ENCODE results near the gene AGGF1. TPM values are rescaled to one million over a fixed set of nuclear protein-coding genes. Genes with fewer than 3 reads are reported as not detected.
A peak's percentile ranks its signal among the peaks of the same experiment; 100 is the strongest.
"Not testable (repeated sequence)": the region's sequence is repeated elsewhere in the genome, so short reads cannot be mapped to it uniquely, and the experiment has no call there.

The AGGF1 gene
- total RNA-seq, 1 donor from 2014 or later, result 10.4 TPM

DNA sequence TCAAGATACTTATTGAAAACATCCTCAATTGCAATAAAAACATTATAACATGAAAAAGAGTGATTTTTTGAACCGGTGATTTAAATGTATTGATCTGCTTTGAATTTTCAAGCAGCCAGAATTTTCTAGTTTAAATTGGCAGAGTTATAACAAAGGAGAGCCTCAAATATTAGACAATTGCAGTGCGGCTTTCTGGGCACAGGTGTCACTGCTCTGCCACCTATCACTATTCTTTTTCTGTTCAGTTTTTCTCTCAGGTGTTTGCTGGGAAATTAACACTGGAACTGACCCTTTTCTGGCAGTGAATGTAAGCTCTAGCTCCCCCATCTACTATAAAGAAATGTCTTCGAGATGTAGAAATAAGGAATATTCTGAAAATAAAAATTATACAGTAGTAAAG is 33.8 kb downstream of the AGGF1 start:
- no peaks in the 10 kb centered on the region for H3K27me3 ChIP-seq (ENCODE audit: control insufficient read depth in 3 of 3, insufficient read depth in 3 of 3, low read length in 3 of 3)
- no peak overlapping the region for H3K4me3 ChIP-seq (ENCODE audit: low read length in 3 of 3)
- H3K27ac ChIP-seq (ENCODE audit: low read depth, low read length), result no peak overlapping the region
- peaks cover 6 to 42% (median 35%) of the 10 kb centered on the region in 3 donors for H3K36me3 ChIP-seq (ENCODE audit: control insufficient read depth in 3 of 3, insufficient read depth in 3 of 3, low read length in 3 of 3)
- peaks cover 0 to 8% (median 0%) of the 10 kb centered on the region in 3 donors for H3K4me1 ChIP-seq (ENCODE audit: control insufficient read depth in 3 of 3, insufficient read depth in 3 of 3, low read length in 3 of 3)
- H3K9me3 ChIP-seq (ENCODE audit: control insufficient read depth in 3 of 3, low read length in 3 of 3), result no peaks in the 10 kb centered on the region
- no peak overlapping the region for H3K9ac ChIP-seq (ENCODE audit: low read depth in 1 of 3, low read length in 3 of 3)

DNA sequence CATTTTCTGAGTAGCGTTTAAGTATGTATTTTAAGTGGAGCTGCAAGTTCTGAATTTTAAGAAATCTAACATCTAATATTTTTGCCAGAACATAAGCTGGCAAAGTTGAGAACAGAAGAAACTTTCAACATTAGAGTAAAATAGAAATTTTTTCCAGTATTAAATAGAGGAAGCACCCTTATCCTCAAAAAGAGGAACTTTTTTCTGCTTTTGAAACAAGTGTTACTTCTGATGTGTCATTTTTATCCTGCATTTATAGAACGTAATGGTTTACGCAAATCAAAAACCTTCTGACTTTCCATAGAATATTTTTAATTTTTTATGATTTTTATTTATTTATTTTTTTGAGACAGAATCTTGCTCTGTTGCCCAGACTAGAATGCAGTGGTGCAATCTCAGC is 35.1 kb downstream of the AGGF1 start:
- no peak overlapping the region for H3K27ac ChIP-seq (ENCODE audit: low read depth, low read length)
- no peaks in the 10 kb centered on the region for H3K9me3 ChIP-seq (ENCODE audit: control insufficient read depth in 3 of 3, low read length in 3 of 3)
- H3K27me3 ChIP-seq (ENCODE audit: control insufficient read depth in 3 of 3, insufficient read depth in 3 of 3, low read length in 3 of 3), result no peaks in the 10 kb centered on the region
- no peak overlapping the region for H3K4me3 ChIP-seq (ENCODE audit: low read length in 3 of 3)
- no peak overlapping the region for H3K9ac ChIP-seq (ENCODE audit: low read depth in 1 of 3, low read length in 3 of 3)
- peaks cover 0 to 8% (median 0%) of the 10 kb centered on the region in 3 donors for H3K4me1 ChIP-seq (ENCODE audit: control insufficient read depth in 3 of 3, insufficient read depth in 3 of 3, low read length in 3 of 3)
- H3K36me3 ChIP-seq (ENCODE audit: control insufficient read depth in 3 of 3, insufficient read depth in 3 of 3, low read length in 3 of 3), result peaks cover 6 to 33% (median 25%) of the 10 kb centered on the region in 3 donors

DNA sequence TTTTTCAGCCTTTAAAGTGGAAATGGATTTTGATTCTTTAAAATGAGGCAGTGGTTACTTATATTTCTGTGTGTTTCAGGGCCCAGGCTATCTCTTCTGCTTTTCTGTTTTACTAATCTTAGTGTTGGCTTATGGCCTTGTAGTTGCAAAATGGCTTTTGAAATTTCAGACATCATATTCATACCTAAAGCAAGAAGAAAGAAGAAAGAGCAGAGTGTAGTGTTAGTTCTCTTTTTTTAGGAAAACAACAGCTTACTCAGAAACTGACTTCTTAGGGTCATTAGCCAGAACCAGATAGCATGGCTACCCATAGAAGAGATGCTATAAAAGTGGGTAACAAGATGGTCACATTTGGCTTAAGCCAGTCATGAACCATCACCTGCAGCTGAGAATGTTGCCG is 36.0 kb downstream of the AGGF1 start:
- H3K27ac ChIP-seq (ENCODE audit: low read depth, low read length), result no peak overlapping the region
- H3K36me3 ChIP-seq (ENCODE audit: control insufficient read depth in 3 of 3, insufficient read depth in 3 of 3, low read length in 3 of 3), result peaks cover 6 to 25% (median 20%) of the 10 kb centered on the region in 3 donors

DNA sequence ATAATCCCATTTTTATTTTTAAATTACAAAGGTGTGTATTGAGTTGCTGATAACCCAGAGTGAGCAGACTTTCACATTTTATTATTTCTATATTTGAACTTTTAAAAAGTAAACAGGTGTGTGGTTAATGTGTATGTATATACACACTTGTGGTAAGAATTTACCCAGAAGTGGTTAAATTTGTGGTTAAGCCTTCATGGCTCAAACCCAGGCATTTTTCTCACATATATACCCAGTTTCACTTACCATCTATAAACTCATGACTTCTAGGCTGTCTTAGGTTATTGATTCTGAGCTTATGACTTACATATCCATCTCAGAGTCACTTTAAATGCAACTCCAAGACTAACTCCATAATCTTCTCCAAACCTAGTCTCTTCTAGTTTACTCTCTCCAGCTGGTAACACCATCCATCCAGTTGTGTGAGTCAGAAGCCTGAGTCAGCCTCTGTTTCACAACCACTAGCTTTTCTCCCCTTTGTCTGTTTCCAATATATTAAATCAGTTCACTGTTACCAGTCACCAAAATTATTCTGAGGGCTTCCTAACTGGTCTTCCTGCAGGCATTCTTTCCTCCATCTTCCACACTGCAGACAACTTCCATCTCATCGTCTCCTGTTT is 36.7 kb downstream of the AGGF1 start:
- peaks cover 3 to 21% (median 12%) of the 10 kb centered on the region in 3 donors for H3K36me3 ChIP-seq (ENCODE audit: control insufficient read depth in 3 of 3, insufficient read depth in 3 of 3, low read length in 3 of 3)
- no peaks in the 10 kb centered on the region for H3K9me3 ChIP-seq (ENCODE audit: control insufficient read depth in 3 of 3, low read length in 3 of 3)
- no peak overlapping the region for H3K4me3 ChIP-seq (ENCODE audit: low read length in 3 of 3)
- peaks cover 0 to 8% (median 0%) of the 10 kb centered on the region in 3 donors for H3K4me1 ChIP-seq (ENCODE audit: control insufficient read depth in 3 of 3, insufficient read depth in 3 of 3, low read length in 3 of 3)
- no peaks in the 10 kb centered on the region for H3K27me3 ChIP-seq (ENCODE audit: control insufficient read depth in 3 of 3, insufficient read depth in 3 of 3, low read length in 3 of 3)
- no peak overlapping the region for H3K27ac ChIP-seq (ENCODE audit: low read depth, low read length)
- no peak overlapping the region for H3K9ac ChIP-seq (ENCODE audit: low read depth in 1 of 3, low read length in 3 of 3)

More for the DNA sequence above, 36.0 kb downstream of the AGGF1 start:
- H3K9me3 ChIP-seq (ENCODE audit: control insufficient read depth in 3 of 3, low read length in 3 of 3), result no peaks in the 10 kb centered on the region
- H3K27me3 ChIP-seq (ENCODE audit: control insufficient read depth in 3 of 3, insufficient read depth in 3 of 3, low read length in 3 of 3), result no peaks in the 10 kb centered on the region
- H3K4me3 ChIP-seq (ENCODE audit: low read length in 3 of 3), result no peak overlapping the region
- peaks cover 0 to 8% (median 0%) of the 10 kb centered on the region in 3 donors for H3K4me1 ChIP-seq (ENCODE audit: control insufficient read depth in 3 of 3, insufficient read depth in 3 of 3, low read length in 3 of 3)
- no peak overlapping the region for H3K9ac ChIP-seq (ENCODE audit: low read depth in 1 of 3, low read length in 3 of 3)

DNA sequence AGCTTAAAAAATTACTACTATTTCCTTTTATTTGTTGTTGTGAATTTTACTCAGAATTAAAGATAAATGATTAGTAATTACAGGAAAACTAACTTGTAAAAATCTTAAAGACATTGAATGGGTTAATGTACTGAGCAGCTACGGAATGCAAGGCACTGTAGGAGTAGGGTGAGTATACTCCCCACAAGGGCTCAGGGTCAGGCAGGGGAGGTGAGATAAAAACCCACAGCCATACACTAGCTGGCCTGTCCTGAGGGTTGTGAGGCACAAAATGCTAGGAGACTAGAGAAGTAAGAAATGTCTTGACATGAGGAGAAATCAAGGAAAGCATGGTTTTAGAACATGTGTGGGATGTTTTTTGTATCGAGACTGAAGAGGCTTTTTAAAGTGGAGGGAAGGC is 43.5 kb downstream of the AGGF1 start:
- H3K27ac ChIP-seq (ENCODE audit: low read depth, low read length), result no peak overlapping the region

DNA sequence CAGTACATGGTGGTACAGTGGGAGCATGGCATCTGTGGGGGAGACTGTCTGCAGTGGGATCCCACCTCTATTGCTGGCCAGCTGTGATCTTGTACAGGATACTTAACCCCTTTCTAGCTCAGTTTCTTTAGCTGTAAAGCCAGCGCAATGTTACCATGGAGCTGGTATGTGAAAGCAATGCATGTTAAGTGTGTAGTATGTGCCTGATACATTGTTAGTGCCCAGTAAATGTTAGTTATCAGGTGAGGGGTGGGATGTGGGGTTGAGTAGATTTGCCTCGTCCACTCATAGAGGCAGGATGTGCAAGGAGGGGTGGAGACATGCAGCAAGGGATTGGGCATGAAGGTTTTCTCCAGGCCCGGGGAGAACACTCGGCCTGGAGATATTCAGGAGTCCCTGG is 44.5 kb downstream of the AGGF1 start:
- Histone ChIP-seq H3K36me3 (ENCODE audit: control insufficient read depth in 3 of 3, insufficient read depth in 3 of 3, low read length in 3 of 3) (no peaks in the 10 kb centered on the region), H3K4me3 (ENCODE audit: low read length in 3 of 3) (no peak overlapping the region), H3K9me3 (ENCODE audit: control insufficient read depth in 3 of 3, low read length in 3 of 3) (no peaks in the 10 kb centered on the region), H3K27ac (ENCODE audit: low read depth, low read length) (no peak overlapping the region), H3K4me1 (ENCODE audit: control insufficient read depth in 3 of 3, insufficient read depth in 3 of 3, low read length in 3 of 3) (peaks cover 0 to 6% (median 5%) of the 10 kb centered on the region in 3 donors), H3K9ac (ENCODE audit: low read depth in 1 of 3, low read length in 3 of 3) (no peak overlapping the region), H3K27me3 (ENCODE audit: control insufficient read depth in 3 of 3, insufficient read depth in 3 of 3, low read length in 3 of 3) (no peaks in the 10 kb centered on the region)

More for the DNA sequence above, 43.5 kb downstream of the AGGF1 start:
- no peak overlapping the region for H3K9ac ChIP-seq (ENCODE audit: low read depth in 1 of 3, low read length in 3 of 3)
- no peak overlapping the region for H3K4me3 ChIP-seq (ENCODE audit: low read length in 3 of 3)
- no peaks in the 10 kb centered on the region for H3K9me3 ChIP-seq (ENCODE audit: control insufficient read depth in 3 of 3, low read length in 3 of 3)
- no peaks in the 10 kb centered on the region for H3K36me3 ChIP-seq (ENCODE audit: control insufficient read depth in 3 of 3, insufficient read depth in 3 of 3, low read length in 3 of 3)
- H3K27me3 ChIP-seq (ENCODE audit: control insufficient read depth in 3 of 3, insufficient read depth in 3 of 3, low read length in 3 of 3), result no peaks in the 10 kb centered on the region
- H3K4me1 ChIP-seq (ENCODE audit: control insufficient read depth in 3 of 3, insufficient read depth in 3 of 3, low read length in 3 of 3), result peaks cover 0 to 6% (median 5%) of the 10 kb centered on the region in 3 donors

DNA sequence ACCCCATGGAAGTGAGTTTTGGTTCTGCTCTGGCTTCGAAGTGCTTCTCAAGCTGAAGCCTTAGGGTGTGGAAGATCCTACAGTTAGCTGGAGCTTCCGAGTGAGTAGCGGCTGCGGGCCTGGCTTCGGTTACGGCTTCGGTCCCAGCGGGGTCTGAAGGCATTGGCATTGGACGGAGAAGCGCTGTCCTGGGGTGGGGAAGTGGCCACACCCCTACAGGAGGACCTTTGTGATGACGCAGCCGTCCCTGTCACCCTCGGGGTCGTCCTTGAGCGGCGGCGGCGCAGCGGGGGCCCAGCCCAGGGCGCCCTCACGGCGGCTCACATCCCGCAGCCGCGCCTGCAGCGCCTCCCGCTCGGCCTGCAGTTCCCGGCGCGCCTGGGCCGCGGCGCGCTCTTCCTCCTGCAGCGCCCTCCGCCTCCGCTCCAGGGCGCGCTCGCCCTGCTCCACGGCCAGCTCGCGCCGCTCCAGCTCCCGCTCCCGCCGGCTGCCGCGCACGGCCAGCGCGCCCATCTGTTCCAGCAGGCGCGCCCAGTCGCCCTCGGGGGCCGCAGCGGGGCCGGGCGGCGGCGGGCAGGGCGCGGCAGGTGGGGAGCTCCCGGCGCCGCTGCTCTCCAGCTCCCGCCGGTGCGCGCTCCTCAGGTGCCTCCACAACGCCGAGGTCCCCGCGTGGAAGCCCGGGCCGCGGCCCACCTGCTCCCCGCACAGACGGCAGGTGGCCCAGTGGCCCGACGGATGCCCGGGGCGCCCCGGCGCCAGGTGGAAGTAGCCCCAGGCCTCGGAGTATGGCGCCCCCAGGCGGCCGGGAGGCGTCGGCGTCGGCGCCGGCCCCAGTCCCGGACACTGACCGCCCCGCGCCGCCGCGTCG is 47.0 kb downstream of the AGGF1 start:
- no peak overlapping the region for H3K27ac ChIP-seq (ENCODE audit: low read depth, low read length)
- no peaks in the 10 kb centered on the region for H3K9me3 ChIP-seq (ENCODE audit: control insufficient read depth in 3 of 3, low read length in 3 of 3)
- H3K27me3 ChIP-seq (ENCODE audit: control insufficient read depth in 3 of 3, insufficient read depth in 3 of 3, low read length in 3 of 3), result no peaks in the 10 kb centered on the region
- peaks cover 0 to 6% (median 5%) of the 10 kb centered on the region in 3 donors for H3K4me1 ChIP-seq (ENCODE audit: control insufficient read depth in 3 of 3, insufficient read depth in 3 of 3, low read length in 3 of 3)
- H3K9ac ChIP-seq (ENCODE audit: low read depth in 1 of 3, low read length in 3 of 3), result peak overlapping the region in 2 of 3 donors; percentile 38 to 70
- peaks cover 0 to 3% (median 0%) of the 10 kb centered on the region in 3 donors for H3K36me3 ChIP-seq (ENCODE audit: control insufficient read depth in 3 of 3, insufficient read depth in 3 of 3, low read length in 3 of 3)
- H3K4me3 ChIP-seq (ENCODE audit: low read length in 3 of 3), result peak overlapping the region; percentile 66 to 72 (median 69)

DNA sequence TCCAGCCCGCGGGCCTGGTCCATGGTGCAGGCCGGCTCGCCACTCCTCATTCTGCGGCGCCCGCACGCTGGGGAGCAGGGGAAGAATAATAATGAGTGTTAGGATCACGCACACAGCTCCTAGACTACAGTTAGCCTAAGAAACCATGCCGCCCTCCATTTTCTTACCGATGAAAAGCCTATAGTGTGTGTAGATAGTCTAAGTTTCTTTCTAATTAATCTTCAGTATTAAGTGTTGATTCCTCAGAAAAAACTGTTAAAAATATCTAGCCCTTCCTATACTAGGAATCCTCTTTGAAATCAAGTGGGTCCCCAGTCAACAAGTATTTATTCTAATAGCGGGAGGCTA is 47.6 kb downstream of the AGGF1 start:
- Histone ChIP-seq H3K4me3 (ENCODE audit: low read length in 3 of 3) (peak overlapping the region; percentile 46 to 72 (median 66)), H3K27ac (ENCODE audit: low read depth, low read length) (no peak overlapping the region), H3K27me3 (ENCODE audit: control insufficient read depth in 3 of 3, insufficient read depth in 3 of 3, low read length in 3 of 3) (no peaks in the 10 kb centered on the region), H3K36me3 (ENCODE audit: control insufficient read depth in 3 of 3, insufficient read depth in 3 of 3, low read length in 3 of 3) (peaks cover 0 to 8% (median 0%) of the 10 kb centered on the region in 3 donors), H3K9ac (ENCODE audit: low read depth in 1 of 3, low read length in 3 of 3) (peak overlapping the region in 1 of 3 donors; percentile 30), H3K4me1 (ENCODE audit: control insufficient read depth in 3 of 3, insufficient read depth in 3 of 3, low read length in 3 of 3) (peaks cover 0 to 6% (median 5%) of the 10 kb centered on the region in 3 donors), H3K9me3 (ENCODE audit: control insufficient read depth in 3 of 3, low read length in 3 of 3) (no peaks in the 10 kb centered on the region)

DNA sequence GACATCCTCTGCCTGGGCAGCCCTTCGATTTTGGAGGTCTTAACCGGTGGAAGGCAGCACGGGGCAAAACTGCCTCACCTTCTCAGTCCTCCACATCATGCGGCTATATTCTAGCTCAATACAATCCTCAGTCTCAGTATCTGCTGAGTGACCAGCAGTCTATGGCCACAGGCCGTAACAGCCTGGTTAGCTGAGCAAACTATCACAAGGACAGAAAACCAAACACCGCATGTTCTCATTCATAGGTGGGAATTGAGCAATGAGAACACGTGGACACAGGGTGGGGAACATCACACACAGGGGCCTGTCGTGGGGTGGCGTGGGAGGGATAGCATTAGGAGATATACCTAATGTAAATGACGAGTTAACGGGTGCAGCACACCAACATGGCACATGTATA is 50.3 kb downstream of the AGGF1 start:
- H3K27ac ChIP-seq (ENCODE audit: low read depth, low read length); H3K4me3 ChIP-seq (ENCODE audit: low read length in 3 of 3); H3K27me3 ChIP-seq (ENCODE audit: control insufficient read depth in 3 of 3, insufficient read depth in 3 of 3, low read length in 3 of 3); H3K4me1 ChIP-seq (ENCODE audit: control insufficient read depth in 3 of 3, insufficient read depth in 3 of 3, low read length in 3 of 3); H3K9ac ChIP-seq (ENCODE audit: low read depth in 1 of 3, low read length in 3 of 3); H3K36me3 ChIP-seq (ENCODE audit: control insufficient read depth in 3 of 3, insufficient read depth in 3 of 3, low read length in 3 of 3); H3K9me3 ChIP-seq (ENCODE audit: control insufficient read depth in 3 of 3, low read length in 3 of 3): not testable (repeated sequence)

DNA sequence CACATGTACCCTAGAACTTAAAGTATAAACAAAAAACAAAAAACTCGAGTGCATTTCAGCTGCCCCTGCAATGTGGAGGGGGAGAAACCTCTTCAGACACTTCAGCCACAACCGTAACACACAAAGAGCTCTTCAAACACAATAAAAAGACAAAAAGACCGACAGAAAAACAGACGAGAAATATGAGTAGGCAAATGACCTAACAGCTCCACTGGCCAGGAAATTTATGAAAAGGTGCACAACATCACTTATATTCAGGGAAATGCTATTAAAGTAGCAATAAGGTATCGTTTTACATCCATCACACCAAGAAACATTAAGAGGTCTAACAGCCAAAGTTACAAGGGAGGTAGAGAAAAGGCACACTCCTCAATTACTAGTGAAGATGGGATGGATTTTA is 50.7 kb downstream of the AGGF1 start:
- H3K27me3 ChIP-seq (ENCODE audit: control insufficient read depth in 3 of 3, insufficient read depth in 3 of 3, low read length in 3 of 3), result no peaks in the 10 kb centered on the region
- H3K9ac ChIP-seq (ENCODE audit: low read depth in 1 of 3, low read length in 3 of 3), result no peak overlapping the region
- H3K4me1 ChIP-seq (ENCODE audit: control insufficient read depth in 3 of 3, insufficient read depth in 3 of 3, low read length in 3 of 3), result peaks cover 2 to 6% (median 5%) of the 10 kb centered on the region in 3 donors
- no peaks in the 10 kb centered on the region for H3K9me3 ChIP-seq (ENCODE audit: control insufficient read depth in 3 of 3, low read length in 3 of 3)
- H3K27ac ChIP-seq (ENCODE audit: low read depth, low read length), result no peak overlapping the region
- peaks cover 2 to 8% (median 3%) of the 10 kb centered on the region in 3 donors for H3K36me3 ChIP-seq (ENCODE audit: control insufficient read depth in 3 of 3, insufficient read depth in 3 of 3, low read length in 3 of 3)
- no peak overlapping the region for H3K4me3 ChIP-seq (ENCODE audit: low read length in 3 of 3)

All from skeletal muscle tissue (tissue), 4 donors.